ENCODE results near the gene TNKS1BP1.

The TNKS1BP1 gene

GRCh38 chr11:57311109-57311936, 13.4 kb downstream of the TNKS1BP1 start:
- H3K36me3 Mint-ChIP-seq = peaks cover 8% of the 10 kb centered on the region
- ATAC-seq (peak; percentile 94), DNase-seq (ENCODE audit: low spot score in 2 of 2) (peak; percentile 28 to 82)
- peak overlapping the region; percentile 80 for H3K27ac Mint-ChIP-seq
- no peaks in the 10 kb centered on the region for H3K9me3 Mint-ChIP-seq
- peak overlapping the region; percentile 60 for H3K4me3 Mint-ChIP-seq
- H3K4me1 Mint-ChIP-seq = peaks cover 26% of the 10 kb centered on the region

GRCh38 chr11:57310630-57311086, 14.1 kb downstream of the TNKS1BP1 start:
- no peak for DNase-seq (ENCODE audit: low spot score in 2 of 2)
- Mint-ChIP-seq H3K27ac (peak overlapping the region; percentile 80), H3K36me3 (peaks cover 8% of the 10 kb centered on the region), H3K9me3 (no peaks in the 10 kb centered on the region), H3K4me3 (peak overlapping the region; percentile 60), H3K4me1 (peaks cover 26% of the 10 kb centered on the region)
- ATAC-seq = no peak

- Mint-ChIP-seq H3K9me3 (no peaks in the 10 kb centered on the region), H3K27ac (no peak overlapping the region), H3K4me3 (peak overlapping the region; percentile 60), H3K36me3 (peaks cover 8% of the 10 kb centered on the region), H3K4me1 (peaks cover 26% of the 10 kb centered on the region)
- no peak for ATAC-seq
- DNase-seq (ENCODE audit: low spot score in 2 of 2) = no peak
Observed at GRCh38 chr11:57310091-57310490, 14.7 kb downstream of the TNKS1BP1 start.

GRCh38 chr11:57309106-57310059, 15.4 kb downstream of the TNKS1BP1 start:
- Mint-ChIP-seq H3K4me3 (no peak overlapping the region), H3K4me1 (peaks cover 26% of the 10 kb centered on the region), H3K36me3 (peaks cover 8% of the 10 kb centered on the region), H3K9me3 (no peaks in the 10 kb centered on the region), H3K27ac (no peak overlapping the region)
- ATAC-seq (no peak), DNase-seq (ENCODE audit: low spot score in 2 of 2) (no peak)

GRCh38 chr11:57308426-57309060, 16.2 kb downstream of the TNKS1BP1 start:
- DNase-seq (ENCODE audit: low spot score in 2 of 2) (no peak), ATAC-seq (no peak)
- H3K27ac Mint-ChIP-seq = no peak overlapping the region

GRCh38 chr11:57307666-57308270, 17.0 kb downstream of the TNKS1BP1 start:
- Mint-ChIP-seq H3K4me1 (peaks cover 40% of the 10 kb centered on the region), H3K9me3 (no peaks in the 10 kb centered on the region), H3K27ac (no peak overlapping the region), H3K36me3 (peaks cover 8% of the 10 kb centered on the region), H3K4me3 (no peak overlapping the region)
- no peak for ATAC-seq
- no peak for DNase-seq (ENCODE audit: low spot score in 2 of 2)

More at GRCh38 chr11:57308426-57309060, 16.2 kb downstream of the TNKS1BP1 start:
- peaks cover 34% of the 10 kb centered on the region for H3K4me1 Mint-ChIP-seq
- H3K4me3 Mint-ChIP-seq = no peak overlapping the region
- H3K9me3 Mint-ChIP-seq = no peaks in the 10 kb centered on the region
- peaks cover 8% of the 10 kb centered on the region for H3K36me3 Mint-ChIP-seq

- H3K27ac Mint-ChIP-seq = no peak overlapping the region
- H3K4me3 Mint-ChIP-seq = no peak overlapping the region
- H3K4me1 Mint-ChIP-seq = peaks cover 35% of the 10 kb centered on the region
- ATAC-seq = no peak
- no peaks in the 10 kb centered on the region for H3K9me3 Mint-ChIP-seq
- no peak for DNase-seq (ENCODE audit: low spot score in 2 of 2)
- peaks cover 10% of the 10 kb centered on the region for H3K36me3 Mint-ChIP-seq
Observed at GRCh38 chr11:57306940-57307565, 17.7 kb downstream of the TNKS1BP1 start.

- peaks cover 34% of the 10 kb centered on the region for H3K4me1 Mint-ChIP-seq
- DNase-seq (ENCODE audit: low spot score in 2 of 2) (no peak), ATAC-seq (no peak)
- H3K9me3 Mint-ChIP-seq = no peaks in the 10 kb centered on the region
- no peak overlapping the region for H3K27ac Mint-ChIP-seq
- no peak overlapping the region for H3K4me3 Mint-ChIP-seq
- peaks cover 13% of the 10 kb centered on the region for H3K36me3 Mint-ChIP-seq
Observed at GRCh38 chr11:57306161-57306876, 18.4 kb downstream of the TNKS1BP1 start.

- no peak for DNase-seq (ENCODE audit: low spot score in 2 of 2)
- peaks cover 13% of the 10 kb centered on the region for H3K36me3 Mint-ChIP-seq
- no peak for ATAC-seq
Observed at GRCh38 chr11:57305523-57305922, 19.2 kb downstream of the TNKS1BP1 start.

GRCh38 chr11:57303990-57304579, 20.7 kb downstream of the TNKS1BP1 start:
- DNase-seq (ENCODE audit: low spot score in 2 of 2) = no peak
- no peak for ATAC-seq
- Mint-ChIP-seq H3K4me1 (peaks cover 17% of the 10 kb centered on the region), H3K27ac (peak overlapping the region; percentile 58), H3K4me3 (no peak overlapping the region), H3K9me3 (peaks cover 3% of the 10 kb centered on the region), H3K36me3 (peaks cover 8% of the 10 kb centered on the region)

More at GRCh38 chr11:57305523-57305922, 19.2 kb downstream of the TNKS1BP1 start:
- no peak overlapping the region for H3K4me3 Mint-ChIP-seq
- peaks cover 28% of the 10 kb centered on the region for H3K4me1 Mint-ChIP-seq
- H3K27ac Mint-ChIP-seq = no peak overlapping the region
- no peaks in the 10 kb centered on the region for H3K9me3 Mint-ChIP-seq

- DNase-seq (ENCODE audit: low spot score in 2 of 2) = no peak
- peak overlapping the region; percentile 65 for H3K27ac Mint-ChIP-seq
- H3K4me3 Mint-ChIP-seq = no peak overlapping the region
- ATAC-seq = no peak
- peaks cover 3% of the 10 kb centered on the region for H3K9me3 Mint-ChIP-seq
- peaks cover 4% of the 10 kb centered on the region for H3K36me3 Mint-ChIP-seq
- peaks cover 14% of the 10 kb centered on the region for H3K4me1 Mint-ChIP-seq
Observed at GRCh38 chr11:57303280-57303989, 21.3 kb downstream of the TNKS1BP1 start.

- Mint-ChIP-seq H3K36me3 (peaks cover 4% of the 10 kb centered on the region), H3K9me3 (peaks cover 3% of the 10 kb centered on the region), H3K4me1 (peaks cover 14% of the 10 kb centered on the region), H3K27ac (no peak overlapping the region), H3K4me3 (no peak overlapping the region)
- no peak for DNase-seq (ENCODE audit: low spot score in 2 of 2)
- ATAC-seq = no peak
Observed at GRCh38 chr11:57302489-57302888, 22.3 kb downstream of the TNKS1BP1 start.
